MCF 10A (cell line): ENCODE measurements around the gene MNX1. TPM values are rescaled to one million over a fixed set of nuclear protein-coding genes. Genes with fewer than 3 reads are reported as not detected.

Source experiments
- BruUV-seq: library from RNA; stranded (reverse); fragments of 400-500 nt; replicated peaks from 2 replicates; lab custom pipeline; 2021; lab: Mats Ljungman, UMichigan
- CTCF ChIA-PET: fragments of 300-600 bp; sonication (Branson Sonifier 250); formaldehyde crosslinking; extraction: SDS; loops from one replicate; lab custom pipeline; 2021; ENCODE audit warnings: antibody characterized with exemption, inconsistent platforms; lab: Yijun Ruan, JAX
- POLR2A ChIA-PET: fragments of 300-600, 350-650 bp; sonication (Branson Sonifier 250); formaldehyde crosslinking; extraction: SDS; loops from one replicate; lab custom pipeline; 2020; ENCODE audit warnings: antibody characterized with exemption, inconsistent platforms; lab: Yijun Ruan, JAX
- DNase-seq: peaks from one replicate; pipeline ENCODE4 v3.0.0-alpha.2; 2018; ENCODE audit not compliant: unreplicated experiment
- H3K27ac Mint-ChIP-seq: one replicate; pipeline ENCODE4 v1.8.0; 2022; ENCODE audit warnings: mild to moderate bottlenecking, low read depth, mixed read lengths; ENCODE audit not compliant: unreplicated experiment
- H3K27me3 Mint-ChIP-seq: one replicate; pipeline ENCODE4 v1.8.0; 2022; ENCODE audit warnings: mixed read lengths; ENCODE audit not compliant: insufficient read depth, unreplicated experiment
- H3K36me3 Mint-ChIP-seq: one replicate; pipeline ENCODE4 v1.8.0; 2022; ENCODE audit warnings: mild to moderate bottlenecking, moderate library complexity, mixed read lengths; ENCODE audit not compliant: insufficient read depth, unreplicated experiment
- H3K4me1 Mint-ChIP-seq: one replicate; pipeline ENCODE4 v1.8.0; 2022; ENCODE audit warnings: mixed read lengths; ENCODE audit not compliant: insufficient read depth, unreplicated experiment
- H3K4me3 Mint-ChIP-seq: one replicate; pipeline ENCODE4 v1.8.0; 2022; ENCODE audit warnings: mild to moderate bottlenecking, moderate library complexity, mixed read lengths; ENCODE audit not compliant: unreplicated experiment
- H3K9me3 Mint-ChIP-seq: one replicate; pipeline ENCODE4 v1.8.0; 2022; ENCODE audit warnings: mixed read lengths; ENCODE audit not compliant: unreplicated experiment
- intact Hi-C: fragments of 100-400 bp; cut with micrococcal nuclease; formaldehyde crosslinking; loops from 2 replicates; pipeline ENCODE4 v1.14.1; 2022
- total RNA-seq: library from RNA; stranded (reverse); gene quantifications from 2 replicates; pipeline ENCODE4 v1.2.3, GENCODE V29; 2022
- TF ChIP-seq, protein P1 (sequence below): fragments of 200-600 bp; IDR thresholded peaks from one replicate; pipeline ENCODE4 v1.8.0; 2022; ENCODE audit warnings: antibody characterized with exemption, mild to moderate bottlenecking; ENCODE audit not compliant: unreplicated experiment

Gene MNX1
- total RNA-seq, 1 experiment from 2014 or later = 0.47 TPM

DNA sequence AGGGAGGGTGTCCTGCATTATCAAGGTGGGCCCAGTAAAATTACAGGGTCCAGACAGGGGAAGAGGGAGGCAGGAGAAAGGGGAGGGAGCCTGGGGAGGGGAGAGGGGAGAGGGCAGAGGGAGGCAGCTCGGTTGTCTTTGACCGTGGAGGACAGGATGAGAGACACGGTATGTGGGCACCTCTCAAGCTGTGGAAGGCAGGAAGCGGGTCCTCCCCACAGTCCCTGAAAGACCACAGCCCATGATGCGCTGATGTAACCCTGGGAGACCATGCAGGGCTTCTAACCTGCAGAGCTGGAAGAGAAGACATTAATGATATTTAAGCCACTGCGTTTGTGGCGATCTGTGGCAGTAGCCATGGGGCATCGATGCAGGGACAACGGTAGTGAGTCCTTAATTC, 27.2 kb upstream of the MNX1 start:
- H3K4me1 Mint-ChIP-seq = no peaks in the 10 kb centered on the region
- BruUV-seq = no TSS peak
- intact Hi-C loops = no loop called here
- TF ChIP-seq, protein P1, sequence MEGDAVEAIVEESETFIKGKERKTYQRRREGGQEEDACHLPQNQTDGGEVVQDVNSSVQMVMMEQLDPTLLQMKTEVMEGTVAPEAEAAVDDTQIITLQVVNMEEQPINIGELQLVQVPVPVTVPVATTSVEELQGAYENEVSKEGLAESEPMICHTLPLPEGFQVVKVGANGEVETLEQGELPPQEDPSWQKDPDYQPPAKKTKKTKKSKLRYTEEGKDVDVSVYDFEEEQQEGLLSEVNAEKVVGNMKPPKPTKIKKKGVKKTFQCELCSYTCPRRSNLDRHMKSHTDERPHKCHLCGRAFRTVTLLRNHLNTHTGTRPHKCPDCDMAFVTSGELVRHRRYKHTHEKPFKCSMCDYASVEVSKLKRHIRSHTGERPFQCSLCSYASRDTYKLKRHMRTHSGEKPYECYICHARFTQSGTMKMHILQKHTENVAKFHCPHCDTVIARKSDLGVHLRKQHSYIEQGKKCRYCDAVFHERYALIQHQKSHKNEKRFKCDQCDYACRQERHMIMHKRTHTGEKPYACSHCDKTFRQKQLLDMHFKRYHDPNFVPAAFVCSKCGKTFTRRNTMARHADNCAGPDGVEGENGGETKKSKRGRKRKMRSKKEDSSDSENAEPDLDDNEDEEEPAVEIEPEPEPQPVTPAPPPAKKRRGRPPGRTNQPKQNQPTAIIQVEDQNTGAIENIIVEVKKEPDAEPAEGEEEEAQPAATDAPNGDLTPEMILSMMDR = no peak
- CTCF ChIA-PET = no interaction called here
- DNase-seq = no peak
- no peak overlapping the region for H3K27ac Mint-ChIP-seq
- H3K36me3 Mint-ChIP-seq = no peaks in the 10 kb centered on the region
- H3K4me3 Mint-ChIP-seq = no peak overlapping the region
- H3K9me3 Mint-ChIP-seq = peaks cover 14% of the 10 kb centered on the region
- POLR2A ChIA-PET = no interaction called here
- no peaks in the 10 kb centered on the region for H3K27me3 Mint-ChIP-seq

DNA sequence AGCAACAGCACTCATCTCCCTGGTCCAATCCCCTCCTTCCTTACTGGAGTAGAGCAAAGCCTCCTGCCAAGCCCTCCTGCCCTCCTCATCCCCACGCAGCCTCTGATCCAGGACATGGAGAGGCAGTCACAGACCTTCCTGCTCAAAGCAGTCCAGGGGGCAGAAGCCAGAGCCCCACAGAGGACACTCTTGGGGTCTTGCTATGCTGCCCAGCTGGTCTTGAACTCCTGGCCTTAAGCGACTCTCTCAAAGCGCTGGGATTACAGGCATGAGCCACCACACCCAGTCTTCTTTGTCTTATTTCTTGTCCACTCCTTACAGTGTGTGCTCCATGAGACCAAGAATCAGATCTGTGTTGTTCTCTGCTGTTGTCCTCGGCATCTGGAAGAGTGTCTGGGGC, 26.6 kb upstream of the MNX1 start:
- no peak overlapping the region for H3K27ac Mint-ChIP-seq
- ChIA-PET POLR2A (no interaction called here), CTCF (no interaction called here)
- no peaks in the 10 kb centered on the region for H3K4me1 Mint-ChIP-seq
- no TSS peak for BruUV-seq
- H3K9me3 Mint-ChIP-seq = peaks cover 14% of the 10 kb centered on the region
- H3K4me3 Mint-ChIP-seq = no peak overlapping the region
- DNase-seq = no peak
- no peaks in the 10 kb centered on the region for H3K27me3 Mint-ChIP-seq
- intact Hi-C loops = no loop called here
- H3K36me3 Mint-ChIP-seq = no peaks in the 10 kb centered on the region
- TF ChIP-seq, protein P1 = no peak

DNA sequence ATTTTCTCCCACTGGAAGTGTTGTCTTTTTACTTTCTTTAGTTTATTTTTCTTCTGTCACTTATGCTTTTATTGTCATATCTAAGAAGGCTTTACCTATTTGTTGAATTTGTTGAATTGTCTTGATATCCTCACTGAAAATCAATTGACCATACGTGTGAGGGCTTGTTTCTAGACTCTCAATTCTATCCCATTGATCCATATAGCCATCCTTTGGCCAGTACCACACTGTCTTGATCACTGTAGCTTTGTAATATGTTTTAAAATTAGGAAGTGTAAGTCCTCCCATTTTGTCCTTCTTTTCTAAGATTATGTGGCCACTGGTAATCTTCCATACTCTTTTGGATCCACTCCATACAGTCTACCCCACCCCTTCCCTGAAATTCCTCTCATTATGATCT, 25.5 kb upstream of the MNX1 start:
- TF ChIP-seq, protein P1 = no peak
- no TSS peak for BruUV-seq
- Mint-ChIP-seq H3K4me1 (no peaks in the 10 kb centered on the region), H3K36me3 (no peaks in the 10 kb centered on the region), H3K4me3 (no peak overlapping the region), H3K27ac (no peak overlapping the region), H3K9me3 (peaks cover 14% of the 10 kb centered on the region), H3K27me3 (no peaks in the 10 kb centered on the region)
- ChIA-PET CTCF (no interaction called here), POLR2A (no interaction called here)
- intact Hi-C loops = no loop called here
- DNase-seq = no peak

DNA sequence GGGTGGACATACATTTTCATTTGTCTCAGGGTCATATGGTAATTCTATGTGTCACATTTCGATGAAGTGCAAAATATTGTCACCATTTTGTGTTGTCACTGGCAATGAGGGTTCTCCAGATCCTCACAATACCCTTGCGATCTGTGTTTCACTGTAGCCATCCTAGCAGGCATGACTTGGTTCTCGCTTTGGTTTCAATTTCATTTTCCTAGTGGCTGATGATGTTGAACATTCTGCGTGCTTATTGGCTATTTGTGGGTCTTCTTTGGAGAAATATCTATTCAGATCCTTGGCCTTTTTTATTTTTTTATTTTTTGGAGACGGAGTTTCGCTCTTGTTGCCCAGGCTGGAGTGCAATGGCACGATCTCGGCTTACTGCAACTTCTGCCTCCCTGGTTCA, 24.8 kb upstream of the MNX1 start:
- intact Hi-C loops = no loop called here
- H3K36me3 Mint-ChIP-seq = no peaks in the 10 kb centered on the region
- no peak for DNase-seq
- POLR2A ChIA-PET = no interaction called here
- TF ChIP-seq, protein P1 = no peak
- no peaks in the 10 kb centered on the region for H3K27me3 Mint-ChIP-seq
- CTCF ChIA-PET = no interaction called here
- H3K27ac Mint-ChIP-seq = no peak overlapping the region
- no peak overlapping the region for H3K4me3 Mint-ChIP-seq
- peaks cover 14% of the 10 kb centered on the region for H3K9me3 Mint-ChIP-seq
- BruUV-seq = no TSS peak
- no peaks in the 10 kb centered on the region for H3K4me1 Mint-ChIP-seq
